D721Med (cell line): Measurements from ENCODE around the gene SPZ1.
"Not testable (repeated sequence)": the region's sequence is repeated elsewhere in the genome, so short reads cannot be mapped to it uniquely, and the experiment has no call there.

Experiments
- DNase-seq: peaks from one replicate; pipeline ENCODE4 v3.0.0; 2011; ENCODE audit warnings: low spot score; ENCODE audit not compliant: insufficient read length
- FAIRE-seq: peaks from 2 replicates; lab custom pipeline; 2011; peaks lifted over from hg19 to GRCh38; lab: Jason Lieb, UNC
- CTCF ChIP-seq: IDR thresholded peaks from 2 replicates; pipeline ENCODE4 v1.5.1; 2012; ENCODE audit warnings: mild to moderate bottlenecking, control low read depth; ENCODE audit not compliant: insufficient read depth; ENCODE audit errors: missing control alignments

SPZ1 gene

GRCh38 chr5:80319702-80320101 lies at the start of gene SPZ1:
Gene SPZ1 (plus strand): TSS chr5:80320002. CDS start chr5:80320216, 214 bp downstream.
- FAIRE-seq (no peak), DNase-seq (no peak)
- TF ChIP-seq CTCF = no peak

GRCh38 chr5:80270543-80270942 lies 49.3 kb upstream of the SPZ1 start:
- FAIRE-seq, DNase-seq: not testable (repeated sequence)

- DNase-seq (no peak), FAIRE-seq (no peak)
Measured at GRCh38 chr5:80275347-80275746, 44.5 kb upstream of the SPZ1 start.

GRCh38 chr5:80276186-80276585 lies 43.6 kb upstream of the SPZ1 start:
- DNase-seq (no peak), FAIRE-seq (no peak)
- no peak for TF ChIP-seq CTCF

More at GRCh38 chr5:80275347-80275746, 44.5 kb upstream of the SPZ1 start:
- peak; percentile 70 for TF ChIP-seq CTCF

GRCh38 chr5:80277191-80277590 lies 42.6 kb upstream of the SPZ1 start:
- no peak for TF ChIP-seq CTCF
- DNase-seq (no peak), FAIRE-seq (no peak)

GRCh38 chr5:80282054-80282453 lies 37.7 kb upstream of the SPZ1 start:
- FAIRE-seq (no peak), DNase-seq (no peak)
- no peak for TF ChIP-seq CTCF

GRCh38 chr5:80283360-80283759 lies 36.4 kb upstream of the SPZ1 start:
- FAIRE-seq (no peak), DNase-seq (no peak)
- no peak for TF ChIP-seq CTCF

- FAIRE-seq = no peak
- DNase-seq = no peak
- TF ChIP-seq CTCF = no peak
Measured at GRCh38 chr5:80284720-80285119, 35.1 kb upstream of the SPZ1 start.
